Measurements from ENCODE around the gene PAX9. TPM values are rescaled to one million over a fixed set of nuclear protein-coding genes. Genes with fewer than 3 reads are reported as not detected.

PAX9 gene
- total and polyA plus RNA-seq, 2 of the 13 experiments (the other 11 are each of a cell fraction or from before 2014, with no cell fraction given) = 0.03 TPM; not detected in 1

DNA sequence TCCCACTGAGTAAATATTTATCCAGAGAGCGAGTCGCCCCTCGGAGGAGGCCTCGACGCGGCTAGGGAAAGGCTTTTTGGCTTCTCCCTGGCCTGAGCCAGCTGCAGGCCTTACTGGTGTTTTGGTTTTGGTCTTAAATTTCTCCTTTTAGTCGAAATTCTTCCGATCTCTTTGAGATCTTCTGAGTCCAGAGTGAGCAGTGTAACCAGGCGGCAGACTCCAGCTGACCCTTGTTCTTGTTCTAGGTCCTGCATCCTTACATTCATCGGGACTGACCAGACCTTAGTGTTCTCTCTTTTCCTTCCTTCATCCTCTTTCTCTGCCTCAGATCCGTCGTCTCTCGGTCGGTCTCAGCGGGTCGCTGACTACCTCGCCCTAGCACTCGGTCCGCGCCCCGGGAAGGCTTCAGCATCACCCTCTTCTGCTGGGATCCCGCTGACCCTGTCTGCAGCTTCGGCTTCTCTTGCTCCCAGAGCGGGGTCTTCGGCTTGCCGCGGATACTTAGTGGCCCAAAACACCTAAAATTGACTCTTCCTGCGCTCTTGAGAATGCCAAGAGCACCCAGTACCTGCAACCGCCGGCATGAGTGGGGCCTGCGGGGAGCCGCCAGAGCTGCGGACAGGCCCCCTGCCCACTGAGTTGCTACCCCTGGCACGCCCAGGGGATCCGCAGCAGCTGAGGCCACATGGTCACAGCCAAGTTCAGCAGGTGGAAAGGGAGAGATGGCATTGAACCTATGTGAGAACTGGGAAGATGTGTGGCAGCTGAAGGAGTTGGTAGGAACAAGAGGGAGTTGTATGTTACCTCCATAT is 2.4 kb upstream of the PAX9 start:
- DNase-seq (ENCODE audit: low spot score) (no peak), ATAC-seq (peak; percentile 5), FAIRE-seq (peak; percentile 44)
- H3K4me3 ChIP-seq (replicated peaks in 1 of 3; ENCODE audit: insufficient read depth in 1 of 3, low read depth in 2 of 3, low read length in 3 of 3) = peak overlapping the region in 2 of 3 experiments; percentile 1 to 38; a peak in 2 of 6 replicates
- 0 out of 2 replicates have a peak, but pooled peaks have one; percentile 19 for TF ChIP-seq ZNF225 (CRISPR knock-in tag; IDR thresholded peaks at IDR 0.05)
- peak; percentile 29; the same call in 1 of the 2 replicates for TF ChIP-seq HES4 (CRISPR knock-in tag; IDR thresholded peaks at IDR 0.05; ENCODE audit: borderline replicate concordance)
- 0 out of 2 replicates have a peak, but pooled peaks have one; percentile 26 for TF ChIP-seq KDM2A (CRISPR knock-in tag; IDR thresholded peaks at IDR 0.05; ENCODE audit: borderline replicate concordance, low read depth)
- TF ChIP-seq KDM5B (CRISPR knock-in tag; IDR thresholded peaks at IDR 0.05; ENCODE audit: borderline replicate concordance) = peak; percentile 34; the same call in 1 of the 2 replicates
- 0 out of 2 replicates have a peak, but pooled peaks have one; percentile 69 for TF ChIP-seq ZNF253 (CRISPR knock-in tag; IDR thresholded peaks at IDR 0.05; ENCODE audit: borderline replicate concordance)
- TF ChIP-seq ZNF687 (CRISPR knock-in tag; IDR thresholded peaks at IDR 0.05) = peak; percentile 4; the same call in 1 of the 2 replicates
- 0 out of 2 replicates have a peak, but pooled peaks have one; percentile 50 for TF ChIP-seq NRL (CRISPR knock-in tag; IDR thresholded peaks at IDR 0.05; ENCODE audit: borderline replicate concordance)
- no peak for TF ChIP-seq ZNF619 (CRISPR knock-in tag; IDR thresholded peaks at IDR 0.05)
- no peak for TF ChIP-seq CAMTA2 (CRISPR knock-in tag; IDR thresholded peaks at IDR 0.05; ENCODE audit: borderline replicate concordance)
- no peak for TF ChIP-seq EEA1 (CRISPR knock-in tag; IDR thresholded peaks at IDR 0.05; ENCODE audit: borderline replicate concordance)
- peak; percentile 8; the same call in 1 of the 2 replicates for TF ChIP-seq EED (CRISPR knock-in tag; IDR thresholded peaks at IDR 0.05)
- TF ChIP-seq REPIN1 (CRISPR knock-in tag; IDR thresholded peaks at IDR 0.05; ENCODE audit: borderline replicate concordance, low read depth) = 0 out of 2 replicates have a peak, but pooled peaks have one; percentile 14
- TF ChIP-seq, protein P1, sequence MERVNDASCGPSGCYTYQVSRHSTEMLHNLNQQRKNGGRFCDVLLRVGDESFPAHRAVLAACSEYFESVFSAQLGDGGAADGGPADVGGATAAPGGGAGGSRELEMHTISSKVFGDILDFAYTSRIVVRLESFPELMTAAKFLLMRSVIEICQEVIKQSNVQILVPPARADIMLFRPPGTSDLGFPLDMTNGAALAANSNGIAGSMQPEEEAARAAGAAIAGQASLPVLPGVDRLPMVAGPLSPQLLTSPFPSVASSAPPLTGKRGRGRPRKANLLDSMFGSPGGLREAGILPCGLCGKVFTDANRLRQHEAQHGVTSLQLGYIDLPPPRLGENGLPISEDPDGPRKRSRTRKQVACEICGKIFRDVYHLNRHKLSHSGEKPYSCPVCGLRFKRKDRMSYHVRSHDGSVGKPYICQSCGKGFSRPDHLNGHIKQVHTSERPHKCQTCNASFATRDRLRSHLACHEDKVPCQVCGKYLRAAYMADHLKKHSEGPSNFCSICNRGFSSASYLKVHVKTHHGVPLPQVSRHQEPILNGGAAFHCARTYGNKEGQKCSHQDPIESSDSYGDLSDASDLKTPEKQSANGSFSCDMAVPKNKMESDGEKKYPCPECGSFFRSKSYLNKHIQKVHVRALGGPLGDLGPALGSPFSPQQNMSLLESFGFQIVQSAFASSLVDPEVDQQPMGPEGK (CRISPR knock-in tag; IDR thresholded peaks at IDR 0.05) = peak; percentile 19; the same call in 1 of the 2 replicates
- ChIA-PET CTCF (ENCODE audit: low intra/inter-chr PET ratio, low total read pairs) (no interaction called here), POLR2A (no interaction called here)
- peaks cover 2% of the 10 kb centered on the region; the same call in 1 of the 2 replicates for H4K20me1 ChIP-seq (ENCODE audit: insufficient read depth, low read length)
- in situ Hi-C loops (cut with HindIII; ENCODE audit: extremely low pct_ligation_motif_present, low pct_unique_long_range_greater_than_20kb) = no loop called here
- no peaks in the 10 kb centered on the region for H3K36me3 ChIP-seq (replicated peaks in 1 of 2; ENCODE audit: control insufficient read depth in 1 of 2, insufficient read depth in 2 of 2, low read length in 2 of 2)
- no peak overlapping the region for H3K27ac ChIP-seq (ENCODE audit: extremely low read length, insufficient read depth, low read length)
- H3K27me3 ChIP-seq (ENCODE audit: control insufficient read depth in 1 of 2, insufficient read depth in 2 of 2, low read length in 2 of 2) = peaks cover 62 to 99% of the 10 kb centered on the region in 2 experiments
- peak overlapping the region; percentile 24 for H3K4me2 ChIP-seq (ENCODE audit: low read depth, low read length)
- WGBS (ENCODE audit: low lambda C conversion rate) = 15% methylated on average over 35 of the region's 35 CpGs
- H2AFZ ChIP-seq (ENCODE audit: low read length) = no peak overlapping the region
- H3K4me1 ChIP-seq (ENCODE audit: insufficient read depth, low read length) = peaks cover 23% of the 10 kb centered on the region
- intact Hi-C loops (cut with micrococcal nuclease; ENCODE audit: unreplicated experiment) = no loop called here
- H3K79me2 ChIP-seq (ENCODE audit: insufficient read depth, low read length) = no peaks in the 10 kb centered on the region
- no peaks in the 10 kb centered on the region for H3K9me3 ChIP-seq (ENCODE audit: low read length)
- H3K9ac ChIP-seq (ENCODE audit: insufficient read depth, low read depth, low read length) = no peak overlapping the region
- BruUV-seq (replicated peaks) = no TSS peak

Data from HepG2 (cell line).